Mammary epithelial cell (primary cell): ENCODE results near the gene SPDYC.

ENCODE experiments used
- EZH2 ChIP-seq: IDR thresholded peaks from 2 replicates; pipeline ENCODE4 v1.6.1; 2012; ENCODE audit warnings: low read length, inconsistent platforms, borderline replicate concordance
- TF ChIP-seq, protein P1 (sequence below), 2 donors: IDR thresholded peaks in 1 of 2; conservative IDR thresholded peaks in 1 of 2; 2 replicates each; pipeline ENCODE4 v1.5.1; 2011 to 2012; ENCODE audit warnings: inconsistent platforms in 2 of 2, low read length in 2 of 2, mild to moderate bottlenecking in 2 of 2, control low read depth in 1 of 2, low read depth in 1 of 2; ENCODE audit not compliant: insufficient read depth in 1 of 2; ENCODE audit errors: extremely low read depth in 1 of 2

DNA sequence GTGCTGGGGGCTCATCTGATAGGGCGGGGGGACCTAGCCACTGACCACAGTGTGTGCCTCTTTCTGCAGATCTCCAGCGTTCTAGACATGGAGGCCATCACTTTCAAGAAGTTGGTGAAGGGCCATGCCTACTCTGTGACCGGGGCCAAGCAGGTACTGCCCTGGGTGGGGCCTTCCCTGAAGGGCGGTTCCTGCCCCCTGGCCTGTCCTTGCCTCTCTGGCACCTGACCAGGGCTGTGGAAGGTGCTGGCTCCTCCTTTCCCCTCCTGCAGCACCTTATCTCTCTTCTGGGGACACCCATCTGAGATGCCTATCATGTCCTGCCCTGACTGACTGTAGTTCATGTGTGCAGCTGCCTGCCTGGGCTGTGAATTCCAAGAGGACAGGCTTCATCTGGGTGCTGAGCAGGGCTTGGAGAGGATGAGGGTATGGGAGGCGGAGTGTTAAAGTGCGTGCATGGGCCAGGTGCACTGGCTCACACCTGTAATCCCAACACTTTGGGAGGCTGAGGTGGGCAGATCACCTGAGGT, 17.2 kb downstream of the SPDYC start:
- TF ChIP-seq, protein P1, sequence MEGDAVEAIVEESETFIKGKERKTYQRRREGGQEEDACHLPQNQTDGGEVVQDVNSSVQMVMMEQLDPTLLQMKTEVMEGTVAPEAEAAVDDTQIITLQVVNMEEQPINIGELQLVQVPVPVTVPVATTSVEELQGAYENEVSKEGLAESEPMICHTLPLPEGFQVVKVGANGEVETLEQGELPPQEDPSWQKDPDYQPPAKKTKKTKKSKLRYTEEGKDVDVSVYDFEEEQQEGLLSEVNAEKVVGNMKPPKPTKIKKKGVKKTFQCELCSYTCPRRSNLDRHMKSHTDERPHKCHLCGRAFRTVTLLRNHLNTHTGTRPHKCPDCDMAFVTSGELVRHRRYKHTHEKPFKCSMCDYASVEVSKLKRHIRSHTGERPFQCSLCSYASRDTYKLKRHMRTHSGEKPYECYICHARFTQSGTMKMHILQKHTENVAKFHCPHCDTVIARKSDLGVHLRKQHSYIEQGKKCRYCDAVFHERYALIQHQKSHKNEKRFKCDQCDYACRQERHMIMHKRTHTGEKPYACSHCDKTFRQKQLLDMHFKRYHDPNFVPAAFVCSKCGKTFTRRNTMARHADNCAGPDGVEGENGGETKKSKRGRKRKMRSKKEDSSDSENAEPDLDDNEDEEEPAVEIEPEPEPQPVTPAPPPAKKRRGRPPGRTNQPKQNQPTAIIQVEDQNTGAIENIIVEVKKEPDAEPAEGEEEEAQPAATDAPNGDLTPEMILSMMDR (conservative IDR thresholded peaks at IDR 0.05 in 1 of 2, IDR thresholded peaks at IDR 0.05 in 1 of 2; ENCODE audit: extremely low read depth in 1 of 2, insufficient read depth in 1 of 2, low read depth in 1 of 2, low read length in 2 of 2) = no peak
- no peak for TF ChIP-seq EZH2
